GM21390 (cell line): Measurements from ENCODE around the gene OSCAR.

Experiments used
- ATAC-seq: cut with Tn5 transposase; IDR thresholded peaks from one replicate; pipeline ENCODE4 v1.9.1; 2021; ENCODE audit not compliant: unreplicated experiment

Gene OSCAR, protein sequence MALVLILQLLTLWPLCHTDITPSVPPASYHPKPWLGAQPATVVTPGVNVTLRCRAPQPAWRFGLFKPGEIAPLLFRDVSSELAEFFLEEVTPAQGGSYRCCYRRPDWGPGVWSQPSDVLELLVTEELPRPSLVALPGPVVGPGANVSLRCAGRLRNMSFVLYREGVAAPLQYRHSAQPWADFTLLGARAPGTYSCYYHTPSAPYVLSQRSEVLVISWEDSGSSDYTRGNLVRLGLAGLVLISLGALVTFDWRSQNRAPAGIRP

GRCh38 chr19:54100561-54100960, at the start of gene OSCAR:
OSCAR (minus strand) TSS chr19:54100803; CDS start chr19:54100792, 11 bp downstream.
- no peak for ATAC-seq

DNA sequence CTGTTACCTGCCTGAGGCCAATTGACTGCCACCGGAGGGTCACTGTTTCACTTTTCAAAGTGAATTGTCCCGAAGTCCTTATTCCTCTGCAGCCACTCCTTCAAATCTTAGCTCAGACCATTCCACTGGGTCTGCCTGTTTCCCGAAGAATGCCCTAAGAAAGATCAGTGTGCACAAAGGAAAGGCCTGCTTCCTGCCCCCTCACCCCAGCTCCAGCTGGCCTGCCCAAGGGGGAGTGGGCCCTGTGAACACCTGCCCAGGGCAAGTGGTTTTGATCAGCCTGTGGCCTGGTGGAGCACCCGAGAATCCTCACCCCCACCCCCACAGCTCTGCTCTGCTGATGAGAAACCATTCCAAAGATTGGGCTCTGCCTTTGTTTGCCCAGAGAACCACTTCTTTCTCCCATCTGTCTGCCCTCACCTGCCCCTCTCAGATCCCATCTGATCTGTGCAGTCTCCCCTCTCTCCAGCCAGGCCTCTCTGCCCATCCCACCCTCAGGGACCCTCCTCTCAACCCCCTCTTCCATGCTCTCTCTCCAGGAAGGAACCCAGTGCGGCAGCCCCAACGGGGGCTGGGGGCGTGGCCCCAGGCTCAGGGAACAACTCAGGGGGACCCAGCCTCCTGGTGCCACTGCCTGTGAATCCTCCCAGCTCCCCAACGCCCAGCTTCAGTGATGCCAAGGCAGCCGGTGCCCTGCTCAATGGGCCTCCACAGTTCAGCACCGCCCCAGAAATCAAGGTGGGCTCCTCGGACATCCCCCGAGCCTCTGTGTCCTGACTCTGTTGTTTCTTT, 48.6 kb upstream of the OSCAR start:
- ATAC-seq = no peak

DNA sequence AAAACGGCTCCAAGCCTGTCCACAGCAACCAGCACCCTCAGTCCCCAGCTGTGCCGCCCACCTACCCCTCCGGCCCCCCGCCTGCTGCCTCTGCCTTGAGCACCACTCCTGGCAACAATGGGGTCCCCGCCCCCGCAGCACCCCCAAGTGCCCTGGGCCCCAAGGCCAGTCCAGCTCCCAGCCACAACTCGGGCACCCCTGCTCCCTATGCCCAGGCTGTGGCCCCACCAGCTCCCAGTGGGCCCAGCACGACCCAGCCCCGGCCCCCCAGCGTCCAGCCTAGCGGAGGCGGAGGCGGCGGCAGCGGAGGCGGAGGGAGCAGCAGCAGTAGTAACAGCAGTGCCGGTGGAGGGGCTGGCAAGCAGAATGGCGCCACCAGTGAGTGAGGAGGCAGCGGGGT, 47.6 kb upstream of the OSCAR start:
- no peak for ATAC-seq

DNA sequence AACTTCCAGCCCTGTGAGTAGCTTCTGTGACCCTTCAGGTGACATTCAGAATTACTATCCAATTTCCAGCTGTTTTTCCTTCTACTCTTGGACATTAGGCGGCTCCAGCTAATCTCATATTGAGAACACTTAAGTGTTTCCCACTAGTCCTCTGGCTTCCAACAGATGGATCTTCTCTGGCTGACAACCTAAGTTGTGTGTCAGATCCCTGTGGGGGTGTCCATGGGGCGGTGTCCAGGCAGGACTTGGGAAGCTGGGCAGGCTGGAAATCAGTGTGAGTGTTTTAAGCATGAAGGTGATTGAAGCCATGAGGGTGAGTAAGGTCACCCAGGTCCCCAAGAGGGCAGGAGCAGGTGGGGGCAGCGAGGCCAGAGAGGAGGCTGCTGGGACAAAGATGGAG, 47.1 kb upstream of the OSCAR start:
- ATAC-seq = no peak

- no peak for ATAC-seq
These were observed 45.0 kb upstream of the OSCAR start for GRCh38 chr19:54145541-54146158.

DNA sequence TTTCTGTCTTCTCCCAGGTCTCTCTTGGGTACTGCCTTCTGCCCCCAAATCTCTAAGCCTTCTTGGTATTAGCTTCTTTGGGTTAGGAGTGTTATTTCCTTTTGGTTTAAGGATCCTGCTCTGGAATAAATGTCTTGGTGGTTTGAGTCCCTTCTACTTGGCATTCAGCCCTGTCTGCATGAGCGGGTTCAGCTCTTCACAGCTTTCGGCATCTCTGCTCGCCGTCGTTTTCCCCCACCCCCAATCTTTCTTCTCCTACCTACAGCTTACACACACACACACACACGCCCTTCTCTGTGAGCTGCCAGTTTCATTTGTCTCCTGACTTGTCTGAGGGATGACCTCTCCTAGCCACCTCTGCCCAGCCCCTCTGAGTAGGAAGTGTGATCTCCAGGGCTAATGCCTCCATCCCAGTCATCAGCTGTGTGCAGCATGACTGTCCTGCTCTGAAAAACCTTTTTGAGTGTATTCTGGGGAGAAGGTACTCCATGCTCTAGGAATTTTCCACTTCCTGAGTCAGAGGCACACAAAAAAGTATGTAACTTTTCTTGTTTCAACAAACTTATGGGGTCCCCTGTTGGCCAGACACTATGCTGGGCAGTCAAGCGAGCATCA, 41.7 kb upstream of the OSCAR start:
- ATAC-seq = no peak

DNA sequence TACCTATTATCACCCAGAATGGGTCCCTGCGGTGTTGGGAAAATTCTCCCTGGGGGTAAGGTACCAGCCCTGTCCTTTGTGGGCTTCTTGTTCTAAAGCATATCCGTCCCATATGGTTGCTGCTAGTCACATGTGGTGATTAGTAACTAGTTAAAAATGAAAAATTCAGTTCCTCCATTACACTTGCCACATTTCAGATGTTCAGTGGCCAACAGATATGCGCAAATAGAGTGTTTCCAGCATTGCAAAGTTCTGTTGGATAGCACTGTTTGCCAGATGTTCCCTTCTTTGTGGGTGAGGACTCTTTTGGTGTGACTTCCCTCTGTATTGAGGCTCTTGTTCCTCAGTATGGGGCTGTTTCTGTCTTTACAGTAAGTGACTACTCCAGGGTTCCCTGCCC, 40.8 kb upstream of the OSCAR start:
- no peak for ATAC-seq

- no peak for ATAC-seq
These were observed 38.1 kb upstream of the OSCAR start for GRCh38 chr19:54138489-54139256.

DNA sequence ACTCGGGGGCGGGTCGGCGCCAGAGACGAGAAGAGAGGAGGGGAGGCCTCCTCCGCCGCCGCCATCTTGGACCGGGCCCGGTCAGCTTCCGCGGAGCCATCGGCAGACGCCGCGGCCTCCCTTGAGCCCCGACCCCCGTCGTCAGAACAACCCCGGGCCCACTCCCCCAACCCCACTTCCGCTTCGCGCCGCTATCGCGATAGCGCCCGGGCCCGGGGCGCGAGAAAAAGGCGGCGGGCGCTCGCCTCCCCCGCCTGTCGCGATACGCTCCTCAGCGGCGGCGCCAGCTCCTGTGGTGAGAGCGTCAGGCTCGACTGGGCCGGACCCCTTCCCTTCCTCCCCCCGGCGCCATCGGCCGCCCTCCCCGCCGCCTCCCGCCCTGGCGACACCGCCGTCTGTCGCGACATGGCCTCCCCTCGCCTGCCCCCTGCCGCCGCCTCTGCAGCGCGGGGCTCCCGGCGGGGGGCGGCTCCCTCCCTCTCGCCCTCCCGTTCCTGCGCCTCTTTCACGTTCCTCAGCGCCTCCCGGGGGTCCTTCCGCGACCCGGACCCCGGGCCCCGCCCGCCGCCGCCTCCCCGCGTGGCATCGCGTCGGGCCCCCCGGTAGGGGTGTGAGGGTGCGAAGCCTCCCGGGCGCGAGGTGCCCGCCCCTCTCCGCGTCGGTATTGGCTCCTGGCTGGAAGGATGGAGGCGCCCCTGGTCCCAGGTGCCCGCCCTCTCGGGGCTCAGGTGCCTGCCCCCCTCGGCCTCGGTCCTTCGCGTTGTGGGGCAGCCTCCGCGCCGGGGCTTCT, 37.3 kb upstream of the OSCAR start, which contains the start of gene CNOT3:
CNOT3 (plus strand) TSS at position 64 of the 790 bp plus-strand sequence. CDS start 5,217 bp downstream, outside the sequence.
- no peak for ATAC-seq

DNA sequence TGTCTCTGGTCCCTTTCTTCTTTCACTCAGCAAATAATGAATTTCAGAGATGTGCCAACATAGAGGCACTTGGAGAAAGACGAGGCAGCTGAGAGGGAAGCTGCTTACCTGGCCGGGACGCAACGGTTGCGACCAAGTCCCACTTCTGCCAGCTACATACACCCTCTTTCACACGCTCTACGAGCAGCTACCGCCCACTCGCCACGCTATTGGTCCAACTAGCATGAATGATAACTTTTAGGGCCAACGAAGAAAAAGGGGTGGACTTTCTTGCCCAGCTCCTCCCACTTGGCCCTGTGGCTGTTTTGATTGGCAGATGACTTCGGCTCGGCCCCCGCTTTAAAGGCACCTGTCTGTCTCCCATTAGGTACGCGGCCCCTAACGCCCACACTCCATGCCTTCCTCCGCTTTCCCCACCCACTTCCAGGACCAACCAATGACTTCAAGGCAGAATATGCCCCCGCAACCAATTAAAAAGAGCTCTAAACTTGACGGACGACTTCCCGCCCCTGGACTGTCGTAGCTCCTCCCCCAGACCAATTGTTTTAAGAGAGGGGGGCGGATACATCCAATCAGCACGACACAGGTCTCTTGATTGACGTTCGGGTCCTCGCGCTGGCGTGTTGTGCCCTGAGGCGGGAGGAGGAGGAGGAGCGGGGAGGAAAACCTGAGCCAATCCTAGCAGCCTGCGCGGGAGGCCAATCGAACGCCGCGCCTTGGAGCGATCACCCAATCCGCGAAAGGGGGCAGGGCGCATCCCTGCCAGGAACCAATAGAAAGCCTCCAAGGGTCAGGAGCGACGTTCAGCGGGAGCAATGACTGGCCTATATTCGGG, 36.5 kb upstream of the OSCAR start:
- peak; percentile 77 for ATAC-seq

DNA sequence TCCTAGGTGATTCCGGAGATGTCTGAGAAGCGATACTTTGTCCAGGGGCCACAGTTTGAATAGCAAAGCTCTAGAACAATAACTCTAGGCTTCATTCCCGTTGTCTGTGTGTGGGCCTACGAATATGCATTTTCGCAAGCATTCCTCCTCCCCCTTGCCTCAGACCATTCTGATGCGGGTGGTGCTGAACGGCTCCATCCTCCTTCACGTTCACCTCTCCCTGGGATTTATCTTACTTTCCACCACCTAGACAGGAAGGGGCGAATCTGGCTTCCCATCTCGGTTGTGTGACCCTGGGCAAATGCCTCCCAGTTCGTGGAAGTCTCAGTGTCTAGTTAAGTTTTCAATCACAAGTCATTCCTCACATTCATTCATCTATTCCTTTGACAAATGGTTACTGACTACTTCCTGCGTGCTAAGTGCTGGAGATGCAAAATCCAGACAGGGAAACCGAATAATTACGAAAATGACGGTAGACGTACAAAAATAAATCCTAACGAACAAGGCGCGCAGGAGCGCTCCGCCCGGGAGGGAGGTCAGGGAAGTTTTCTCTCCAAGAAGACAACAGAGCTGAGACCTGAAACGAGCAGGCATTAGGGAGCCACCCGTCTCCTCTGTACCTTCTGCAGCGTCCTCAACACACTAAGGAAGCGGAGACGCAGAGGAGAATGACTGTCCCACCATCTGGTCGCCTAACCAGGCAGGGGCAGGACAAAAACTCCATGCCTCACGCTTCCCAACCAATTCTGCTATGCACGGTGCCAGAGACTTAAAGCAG, 35.7 kb upstream of the OSCAR start:
- peak; percentile 0 for ATAC-seq

DNA sequence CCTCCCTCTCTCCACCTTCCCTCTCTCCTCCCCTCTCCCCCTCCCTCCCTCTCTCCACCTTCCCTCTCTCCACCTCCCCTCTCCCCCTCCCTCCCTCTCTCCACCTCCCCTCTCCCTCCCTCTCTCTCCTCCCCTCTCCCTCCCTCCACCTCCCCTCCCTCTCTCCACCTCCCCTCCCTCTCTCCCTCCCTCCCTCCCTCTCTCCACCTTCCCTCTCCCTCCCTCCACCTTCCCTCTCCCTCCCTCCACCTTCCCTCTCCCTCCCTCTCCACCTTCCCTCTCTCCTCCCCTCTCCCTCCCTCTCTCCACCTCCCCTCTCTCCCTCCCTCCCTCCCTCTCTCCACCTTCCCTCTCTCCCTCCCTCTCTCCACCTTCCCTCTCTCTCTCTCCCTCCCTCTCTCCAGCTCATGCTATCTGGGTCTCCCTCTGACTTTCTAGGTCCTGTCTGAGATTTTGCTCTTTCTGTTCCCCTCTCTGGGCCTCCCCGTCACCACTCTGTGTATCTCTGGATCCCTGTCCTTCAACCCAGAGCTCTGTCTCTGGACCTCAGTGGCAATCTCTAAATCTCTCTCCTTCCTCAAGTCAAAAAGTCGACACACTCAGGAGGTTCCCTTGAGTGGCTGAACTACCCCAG, 33.5 kb upstream of the OSCAR start:
- ATAC-seq = no peak

DNA sequence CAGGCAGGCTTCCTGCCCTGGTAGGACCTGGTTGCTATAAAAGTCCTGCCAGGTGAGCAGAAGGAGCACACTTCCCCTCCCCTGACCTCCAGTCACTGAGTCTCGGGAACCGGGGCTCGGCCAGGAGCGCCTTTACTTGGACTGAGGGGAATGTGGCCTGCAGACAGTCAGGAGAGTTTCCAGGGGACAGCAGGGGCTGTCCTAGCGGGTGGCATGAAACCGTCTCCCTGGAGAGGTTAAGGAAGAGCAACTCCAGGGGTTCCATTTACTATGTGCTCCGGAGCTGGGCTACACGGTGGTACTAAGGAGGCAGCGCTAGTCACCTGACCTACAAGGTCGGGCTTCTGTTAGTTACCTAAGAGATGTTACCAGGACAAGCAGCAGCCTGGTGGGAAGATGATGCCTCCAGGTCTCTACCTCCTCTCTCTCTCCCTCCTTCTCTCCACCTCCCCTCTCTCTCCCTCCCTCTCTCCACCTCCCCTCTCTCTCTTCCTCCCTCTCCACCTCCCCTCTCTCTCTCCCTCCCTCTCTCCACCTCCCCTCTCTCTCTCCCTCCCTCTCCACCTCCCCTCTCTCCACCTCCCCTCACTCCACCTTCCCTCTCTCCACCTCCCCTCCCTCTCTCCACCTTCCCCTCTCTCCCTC, 32.8 kb upstream of the OSCAR start:
- ATAC-seq = no peak

- ATAC-seq = no peak
These were observed 29.0 kb upstream of the OSCAR start for GRCh38 chr19:54129617-54129996.

- ATAC-seq = no peak
These were observed 28.4 kb upstream of the OSCAR start for GRCh38 chr19:54128796-54129616.

DNA sequence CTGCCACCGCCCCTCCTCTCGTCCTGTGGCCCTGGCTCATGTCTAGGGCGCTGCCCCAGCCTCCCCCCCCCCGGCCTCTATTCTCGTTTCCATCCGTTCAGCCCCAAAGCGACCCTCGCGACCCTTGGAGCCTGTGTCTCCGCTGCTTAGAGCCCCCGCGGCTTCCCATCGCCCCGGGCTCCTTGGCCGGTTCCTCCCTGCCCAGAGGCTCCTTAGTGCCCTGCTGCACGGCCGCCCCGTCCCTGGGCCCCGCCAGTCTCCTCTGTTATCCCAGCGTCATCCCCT, 27.8 kb upstream of the OSCAR start:
- ATAC-seq = no peak
